ENCODE data around the gene C17orf67.

DNA sequence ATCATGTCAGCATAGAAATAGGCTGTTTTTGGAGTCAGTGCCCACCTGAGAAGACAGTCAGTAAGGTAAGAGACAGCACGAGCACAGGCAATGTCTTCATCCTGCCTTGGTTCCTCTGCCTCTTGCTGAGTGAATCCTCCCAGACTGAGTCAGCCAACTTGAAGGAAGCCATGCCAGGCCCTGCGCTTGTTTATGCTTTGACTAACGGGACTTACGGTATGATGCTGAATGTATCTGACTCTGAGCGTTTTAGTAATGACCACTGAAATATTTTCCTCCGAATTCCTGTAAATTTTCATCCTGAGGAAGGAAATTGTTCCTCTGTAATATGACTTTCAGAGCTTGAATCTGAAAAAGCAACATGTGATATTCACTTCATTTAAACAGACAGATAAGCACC, 18.0 kb downstream of the C17orf67 start:
- TF ChIP-seq, protein P1, sequence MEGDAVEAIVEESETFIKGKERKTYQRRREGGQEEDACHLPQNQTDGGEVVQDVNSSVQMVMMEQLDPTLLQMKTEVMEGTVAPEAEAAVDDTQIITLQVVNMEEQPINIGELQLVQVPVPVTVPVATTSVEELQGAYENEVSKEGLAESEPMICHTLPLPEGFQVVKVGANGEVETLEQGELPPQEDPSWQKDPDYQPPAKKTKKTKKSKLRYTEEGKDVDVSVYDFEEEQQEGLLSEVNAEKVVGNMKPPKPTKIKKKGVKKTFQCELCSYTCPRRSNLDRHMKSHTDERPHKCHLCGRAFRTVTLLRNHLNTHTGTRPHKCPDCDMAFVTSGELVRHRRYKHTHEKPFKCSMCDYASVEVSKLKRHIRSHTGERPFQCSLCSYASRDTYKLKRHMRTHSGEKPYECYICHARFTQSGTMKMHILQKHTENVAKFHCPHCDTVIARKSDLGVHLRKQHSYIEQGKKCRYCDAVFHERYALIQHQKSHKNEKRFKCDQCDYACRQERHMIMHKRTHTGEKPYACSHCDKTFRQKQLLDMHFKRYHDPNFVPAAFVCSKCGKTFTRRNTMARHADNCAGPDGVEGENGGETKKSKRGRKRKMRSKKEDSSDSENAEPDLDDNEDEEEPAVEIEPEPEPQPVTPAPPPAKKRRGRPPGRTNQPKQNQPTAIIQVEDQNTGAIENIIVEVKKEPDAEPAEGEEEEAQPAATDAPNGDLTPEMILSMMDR (IDR thresholded peaks at IDR 0.05; ENCODE audit: low read depth, low read length, poor library complexity, severe bottlenecking) = no peak
- no peak for TF ChIP-seq EZH2phosphoT487 (IDR thresholded peaks at IDR 0.05; ENCODE audit: borderline replicate concordance, low read length)

Data from DOHH2 (cell line).